Measurements from ENCODE around the gene SOS2.

GRCh38 chr14:50088117-50088515 lies 143.3 kb downstream of the SOS2 start:
- TF ChIP-seq POLR2AphosphoS5 (IDR thresholded peaks at IDR 0.05) (no peak), RAD21 (conservative IDR thresholded peaks at IDR 0.05) (no peak), CTCF (IDR thresholded peaks at IDR 0.05; ENCODE audit: poor library complexity, severe bottlenecking) (no peak), SMC3 (conservative IDR thresholded peaks at IDR 0.05; ENCODE audit: poor library complexity) (no peak), EZH2 (IDR thresholded peaks at IDR 0.05; ENCODE audit: borderline replicate concordance, insufficient read depth, low read length, poor library complexity, severe bottlenecking) (no peak)

All from neural cell (in vitro differentiated cells).